DMS 273 (cell line): Measurements from ENCODE around the gene LTA.
A peak's percentile ranks its signal among the peaks of the same experiment; 100 is the strongest.

Experiments
- DNase-seq: peaks from one replicate; lab custom pipeline; 2025; ENCODE audit not compliant: unreplicated experiment; lab: John Stamatoyannopoulos, UW

The LTA gene

GRCh38 chr6:31541658-31542521, 30.2 kb upstream of the LTA start, which contains the start of gene DDX39B:
TSS of gene DDX39B (minus strand) at chr6:31542003. CDS start at chr6:31540532, 1,471 bp downstream.
- DNase-seq = peak; percentile 99

DNA sequence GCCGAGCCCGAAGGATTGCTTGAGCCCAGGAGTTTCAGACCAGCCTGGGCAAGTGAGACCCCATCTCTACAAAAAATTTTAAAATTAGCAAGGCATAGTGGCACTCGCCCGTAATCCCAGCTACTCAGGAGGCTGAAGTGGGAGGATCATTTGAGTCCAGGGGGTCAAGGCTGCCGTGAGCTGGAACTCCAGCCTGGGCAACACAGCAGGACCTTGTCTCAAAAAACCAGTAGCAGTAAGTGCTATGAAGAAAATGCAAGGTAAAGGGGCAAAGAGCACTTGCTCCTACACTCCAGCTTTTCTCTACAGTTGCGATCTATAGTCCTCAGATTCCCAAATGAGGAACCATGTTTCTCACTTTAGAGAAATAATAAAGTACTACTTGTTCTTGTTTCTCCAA, 28.4 kb upstream of the LTA start:
- DNase-seq = no peak

DNA sequence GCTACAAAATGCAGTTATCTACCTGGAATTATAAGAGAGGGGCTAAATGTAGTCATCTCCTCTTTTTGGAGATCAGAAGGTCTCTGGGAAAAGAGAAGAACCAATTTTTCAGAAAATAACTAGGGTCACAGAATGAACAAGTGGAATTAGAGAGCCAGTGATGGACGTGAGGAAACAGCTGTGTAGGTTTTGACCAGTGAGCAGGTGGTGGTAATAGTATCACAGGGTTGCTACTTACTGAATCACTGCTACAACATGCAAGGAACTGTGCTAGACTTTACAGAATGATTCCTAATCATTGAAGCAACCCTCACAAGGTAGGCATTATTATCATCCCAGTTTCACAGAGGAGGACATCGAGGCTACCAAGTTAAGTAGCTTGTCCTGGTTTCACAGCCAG, 27.4 kb upstream of the LTA start:
- no peak for DNase-seq

GRCh38 chr6:31545291-31545690, 26.8 kb upstream of the LTA start:
- no peak for DNase-seq

GRCh38 chr6:31546339-31546957, 25.6 kb upstream of the LTA start, which contains the start of gene ATP6V1G2:
TSS of gene ATP6V1G2 (minus strand) at chr6:31546608. CDS start at chr6:31546559, 49 bp downstream.
- DNase-seq = peak; percentile 96

GRCh38 chr6:31546958-31547726, 24.9 kb upstream of the LTA start, which contains the start of gene NFKBIL1:
TSS of gene NFKBIL1 (plus strand) at chr6:31547608. CDS start at chr6:31547695, 87 bp downstream.
- DNase-seq = peak; percentile 99

DNA sequence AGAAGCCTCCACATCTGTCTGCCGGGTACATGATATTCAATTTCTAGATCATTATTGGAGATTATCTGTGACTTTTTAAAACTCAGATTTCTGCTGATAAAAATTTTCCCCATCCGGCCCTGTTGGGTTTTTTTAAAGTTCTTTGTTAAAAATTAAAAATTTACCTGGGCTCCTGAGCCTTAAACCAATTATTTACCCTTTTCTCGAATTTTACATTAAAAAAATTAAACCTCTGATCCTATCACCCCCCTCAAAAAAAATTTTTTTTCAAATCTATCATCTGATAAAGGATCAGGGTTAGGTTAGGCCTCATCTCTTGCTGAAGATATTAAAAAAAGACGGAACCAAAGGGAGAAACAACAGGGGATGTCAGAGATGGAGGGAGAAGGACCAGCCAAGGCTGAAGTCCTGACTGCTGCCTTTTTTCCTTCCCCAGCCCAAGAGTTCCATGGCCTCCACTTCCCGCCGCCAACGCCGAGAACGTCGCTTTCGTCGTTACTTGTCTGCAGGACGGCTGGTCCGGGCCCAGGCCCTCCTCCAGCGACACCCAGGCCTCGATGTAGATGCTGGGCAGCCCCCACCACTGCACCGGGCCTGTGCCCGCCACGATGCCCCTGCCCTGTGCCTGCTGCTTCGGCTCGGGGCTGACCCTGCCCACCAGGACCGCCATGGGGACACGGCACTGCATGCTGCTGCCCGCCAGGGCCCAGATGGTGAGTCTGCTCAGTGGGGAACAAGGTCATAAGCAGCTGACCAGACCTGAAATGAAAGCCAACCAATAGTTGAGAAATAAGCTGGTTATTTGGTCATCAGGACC, 24.2 kb upstream of the LTA start:
- DNase-seq = no peak

- DNase-seq = no peak
Measured at GRCh38 chr6:31548544-31548873, 23.6 kb upstream of the LTA start.

DNA sequence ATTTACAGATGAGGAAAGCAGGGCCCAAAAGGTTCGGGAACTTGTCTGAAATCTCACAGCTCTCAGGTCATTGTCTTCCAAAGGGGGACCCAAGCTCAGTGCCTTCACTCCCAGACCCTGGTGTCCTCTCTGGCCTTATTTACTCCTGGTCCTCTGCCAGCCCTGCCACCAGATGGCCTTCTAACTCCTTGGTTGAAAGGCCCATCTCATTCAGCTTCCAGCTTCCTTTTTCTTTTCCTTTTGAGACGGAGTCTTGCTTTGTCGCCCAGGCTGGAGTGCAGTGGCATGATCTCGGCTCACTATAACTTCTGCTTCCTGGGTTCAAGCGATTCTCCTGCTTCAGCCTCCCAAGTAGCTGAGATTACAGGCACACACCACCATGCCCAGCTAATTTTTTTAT, 20.7 kb upstream of the LTA start:
- DNase-seq = peak; percentile 68

DNA sequence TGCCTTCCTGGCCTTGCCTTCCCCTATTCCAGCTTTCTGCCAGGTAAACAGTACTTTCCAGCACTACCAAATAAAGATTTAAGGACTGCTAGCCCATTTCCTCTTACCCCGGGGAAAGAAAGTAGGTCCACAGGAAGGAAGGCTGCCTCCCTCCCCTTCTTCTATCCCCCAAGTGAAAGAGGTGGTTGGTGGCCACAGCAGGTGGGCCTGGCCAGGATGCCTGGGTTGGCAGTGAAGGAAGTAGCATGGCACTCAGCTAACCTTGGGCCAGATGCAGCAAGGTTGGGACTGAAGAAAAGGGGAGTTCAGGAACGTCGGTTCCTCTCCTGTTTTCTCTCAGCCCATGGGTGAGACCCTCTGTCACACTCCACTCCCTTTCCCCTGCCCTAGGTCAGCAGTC, 15.8 kb upstream of the LTA start:
- no peak for DNase-seq

DNA sequence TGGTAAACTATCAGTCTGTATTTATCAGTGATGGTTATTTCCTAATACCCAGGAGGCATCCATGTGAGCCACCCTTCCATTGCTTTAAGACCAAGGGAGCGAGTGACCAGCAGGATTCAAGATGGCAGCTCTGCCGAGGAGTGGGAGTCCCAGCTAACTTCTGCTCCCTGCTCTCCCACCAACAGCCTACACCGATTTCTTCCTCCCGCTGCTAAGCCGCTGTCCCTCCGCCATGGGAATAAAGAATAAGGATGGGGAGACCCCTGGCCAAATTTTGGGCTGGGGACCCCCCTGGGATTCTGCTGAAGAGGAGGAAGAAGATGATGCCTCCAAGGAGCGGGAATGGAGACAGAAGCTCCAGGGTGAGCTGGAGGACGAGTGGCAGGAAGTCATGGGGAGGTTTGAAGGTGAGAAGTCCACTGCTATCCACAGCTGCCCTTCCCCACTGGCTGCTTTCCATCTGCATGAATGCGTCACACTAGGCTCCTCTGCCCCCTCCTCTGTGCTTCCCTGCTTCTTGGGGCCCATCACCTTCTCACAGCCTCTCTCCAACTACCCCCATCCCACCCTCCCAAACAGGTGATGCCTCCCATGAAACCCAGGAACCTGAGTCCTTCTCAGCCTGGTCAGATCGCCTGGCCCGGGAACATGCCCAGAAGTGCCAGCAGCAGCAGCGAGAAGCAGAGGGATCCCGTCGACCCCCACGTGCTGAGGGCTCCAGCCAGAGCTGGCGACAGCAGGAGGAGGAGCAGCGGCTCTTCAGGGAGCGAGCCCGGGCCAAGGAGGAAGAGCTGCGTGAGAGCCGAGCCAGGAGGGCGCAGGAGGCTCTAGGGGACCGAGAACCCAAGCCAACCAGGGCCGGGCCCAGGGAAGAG, 14.4 kb upstream of the LTA start:
- no peak for DNase-seq

GRCh38 chr6:31558318-31558625, 13.8 kb upstream of the LTA start:
- DNase-seq = no peak

- no peak for DNase-seq
Measured at GRCh38 chr6:31558631-31559500, 13.2 kb upstream of the LTA start.

DNA sequence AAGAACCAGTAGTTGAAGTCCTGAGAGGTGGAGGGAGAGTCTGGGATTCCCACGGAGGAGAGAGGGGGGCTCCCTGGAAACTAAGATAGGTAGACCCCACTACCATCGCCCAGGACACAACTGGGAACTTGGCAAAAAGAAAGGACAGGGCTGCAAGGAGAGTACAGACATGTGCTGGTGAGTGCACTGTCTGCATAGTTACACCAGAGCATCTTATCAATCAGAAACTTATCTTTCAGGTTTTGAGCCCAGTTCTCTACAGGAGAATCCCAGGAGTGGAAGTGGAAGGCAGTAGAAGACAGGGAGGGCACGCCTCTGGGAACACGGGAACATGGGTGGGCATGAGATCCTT, 12.5 kb upstream of the LTA start:
- no peak for DNase-seq

- no peak for DNase-seq
Measured at GRCh38 chr6:31559958-31560696, 12.0 kb upstream of the LTA start.

GRCh38 chr6:31560697-31561058, 11.4 kb upstream of the LTA start:
- DNase-seq = no peak

DNA sequence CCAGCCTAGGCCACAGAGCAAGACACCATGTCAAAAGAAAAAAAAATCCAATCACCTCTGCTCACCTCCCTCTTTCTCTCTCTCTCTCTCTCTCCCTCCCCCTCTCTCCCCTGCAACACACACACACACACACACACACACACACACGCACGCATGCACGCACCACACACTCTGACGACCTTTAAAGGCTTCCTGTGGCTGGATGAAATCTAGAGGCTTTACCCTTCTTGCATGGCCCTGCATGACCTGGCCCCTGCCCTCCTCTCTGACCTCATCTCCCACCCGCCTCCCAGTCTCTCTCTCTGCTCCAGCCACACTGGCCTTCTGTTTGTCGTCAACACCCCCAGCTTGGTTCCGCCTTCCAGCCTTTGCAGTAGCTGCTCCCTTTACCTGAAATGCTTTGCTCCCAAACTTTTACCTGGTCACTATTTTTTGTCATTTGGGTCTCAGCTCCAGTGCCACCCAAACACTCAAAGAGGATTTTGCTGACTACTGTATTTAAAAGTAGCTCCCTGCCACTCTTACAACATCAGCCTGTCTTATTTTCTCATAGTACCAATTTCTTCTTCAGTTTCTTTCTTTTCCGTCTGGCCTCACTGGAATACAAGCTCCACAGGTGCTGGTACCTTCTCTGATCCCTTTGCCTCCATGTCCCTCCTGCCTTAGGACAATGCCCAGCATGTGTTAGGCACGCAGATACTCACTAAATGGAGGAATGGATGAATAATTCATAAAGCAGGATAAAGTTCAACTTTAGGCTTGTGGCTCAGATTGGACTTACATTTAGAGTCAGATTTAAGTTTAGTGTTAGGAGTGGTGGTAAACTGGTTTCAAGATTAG, 4.3 kb upstream of the LTA start:
- no peak for DNase-seq

- no peak for DNase-seq
Measured at GRCh38 chr6:31568537-31568961, 3.5 kb upstream of the LTA start.
